Neutrophil (primary cell): Measurements from ENCODE around the gene CPNE7.
"Not testable (repeated sequence)": the region's sequence is repeated elsewhere in the genome, so short reads cannot be mapped to it uniquely, and the experiment has no call there.

Experiments
- H3K27ac ChIP-seq: fragments of 200-600 bp; sonication (generic); 2 replicates; pipeline ENCODE4 v1.5.1; 2016; ENCODE audit warnings: mild to moderate bottlenecking, moderate library complexity
- H3K27me3 ChIP-seq: fragments of 200-600 bp; sonication (generic); 2 replicates; pipeline ENCODE4 v1.6.0; 2016; ENCODE audit warnings: mild to moderate bottlenecking
- H3K36me3 ChIP-seq: fragments of 200-600 bp; sonication (generic); 2 replicates; pipeline ENCODE4 v1.5.1; 2017
- H3K4me1 ChIP-seq, 2 experiments: fragments of 200-600 bp in 1 of 2; sonication (generic) in 1 of 2; 1 replicate in 1 of 2; 2 replicates in 1 of 2; pipeline versions ENCODE4 v1.5.1 to v1.6.1; 2013 to 2016; ENCODE audit warnings: low read depth in 1 of 2, low read length in 1 of 2, mild to moderate bottlenecking in 1 of 2, moderate library complexity in 1 of 2; ENCODE audit not compliant: control insufficient read depth in 1 of 2, insufficient read depth in 1 of 2
- H3K4me3 ChIP-seq, 2 experiments: fragments of 200-600 bp in 1 of 2; sonication (generic) in 1 of 2; 1 replicate in 1 of 2; 2 replicates in 1 of 2; pipeline ENCODE4 v1.5.1; 2013 to 2016; ENCODE audit warnings: low read depth in 1 of 2, low read length in 1 of 2, mild to moderate bottlenecking in 1 of 2, moderate library complexity in 1 of 2
- H3K9me3 ChIP-seq: fragments of 200-600 bp; sonication (generic); 2 replicates; pipeline ENCODE4 v1.5.1; 2016
- CTCF ChIP-seq: fragments of 200-600 bp; sonication (generic); IDR thresholded peaks from 2 replicates; pipeline ENCODE4 v1.5.1; 2016; ENCODE audit warnings: antibody characterized with exemption

The CPNE7 gene

GRCh38 chr16:89569506-89570341 lies 5.8 kb upstream of the CPNE7 start:
- peaks cover under 1% of the 10 kb centered on the region for H3K36me3 ChIP-seq
- no peak overlapping the region for H3K27ac ChIP-seq
- no peak overlapping the region for H3K4me3 ChIP-seq
- H3K27me3 ChIP-seq: peaks cover 53% of the 10 kb centered on the region
- H3K9me3 ChIP-seq: no peaks in the 10 kb centered on the region
- no peak for TF ChIP-seq CTCF
- H3K4me1 ChIP-seq: peaks cover 21 to 30% of the 10 kb centered on the region in 2 experiments

DNA sequence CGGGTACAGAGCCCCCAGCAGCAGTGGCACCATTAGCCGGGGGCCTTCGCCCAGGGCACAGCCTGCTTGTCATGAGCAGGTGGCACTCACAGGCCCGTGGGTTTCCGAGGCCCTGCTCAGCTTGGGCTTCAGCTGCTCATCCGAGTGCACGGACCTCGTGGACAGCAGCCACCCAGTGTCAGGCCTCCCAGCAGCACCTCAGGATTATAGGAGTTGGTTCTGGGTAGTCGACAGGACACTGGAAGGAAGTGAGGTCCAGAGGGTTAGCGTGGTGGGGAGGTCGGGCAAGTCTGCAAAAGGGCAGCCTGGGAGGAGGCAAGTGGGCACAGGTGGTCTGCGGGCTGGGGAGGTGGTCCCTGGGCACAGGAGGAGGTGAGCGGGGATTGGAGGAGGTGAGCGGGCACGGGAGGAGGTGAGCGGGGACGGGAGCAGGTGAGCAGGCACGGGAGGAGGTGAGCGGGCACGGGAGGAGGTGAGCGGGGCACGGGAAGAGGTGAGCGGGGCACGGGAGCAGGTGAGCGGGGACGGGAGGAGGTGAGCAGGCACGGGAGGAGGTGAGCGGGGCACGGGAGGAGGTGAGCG lies 5.1 kb upstream of the CPNE7 start:
- no peak for TF ChIP-seq CTCF

DNA sequence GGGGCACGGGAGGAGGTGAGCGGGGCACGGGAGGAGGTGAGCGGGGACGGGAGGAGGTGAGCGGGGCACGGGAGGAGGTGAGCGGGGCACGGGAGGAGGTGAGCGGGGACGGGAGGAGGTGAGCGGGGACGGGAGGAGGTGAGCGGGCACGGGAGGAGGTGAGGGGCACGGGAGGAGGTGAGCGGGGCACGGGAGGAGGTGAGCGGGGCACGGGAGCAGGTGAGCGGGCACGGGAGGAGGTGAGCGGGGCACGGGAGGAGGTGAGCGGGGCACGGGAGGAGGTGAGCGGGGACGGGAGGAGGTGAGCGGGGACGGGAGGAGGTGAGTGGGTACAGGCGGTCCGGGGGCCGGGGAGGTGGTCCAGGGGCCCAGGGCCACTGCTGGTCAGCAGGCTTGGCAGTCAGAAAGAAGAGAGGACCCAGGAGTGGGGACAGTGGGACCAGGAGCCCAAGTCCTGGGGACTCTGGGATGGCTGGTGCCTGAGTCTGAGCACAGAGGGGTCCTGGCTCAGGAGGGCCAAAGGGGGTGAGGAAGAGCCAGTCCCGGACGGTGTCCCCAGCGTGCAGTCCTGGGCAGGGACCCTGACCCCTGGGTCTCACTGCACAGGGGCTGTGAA lies 4.5 kb upstream of the CPNE7 start:
- not testable (repeated sequence) for H3K27ac ChIP-seq, H3K9me3 ChIP-seq, H3K36me3 ChIP-seq, H3K4me3 ChIP-seq
- H3K27me3 ChIP-seq: peaks cover 56% of the 10 kb centered on the region
- H3K4me1 ChIP-seq: peaks cover 16 to 19% of the 10 kb centered on the region in 2 experiments

More for the DNA sequence above, 5.1 kb upstream of the CPNE7 start:
- Histone ChIP-seq H3K27me3 (peaks cover 56% of the 10 kb centered on the region), H3K4me3 (no peak overlapping the region), H3K4me1 (peaks cover 23 to 25% of the 10 kb centered on the region in 2 experiments), H3K36me3 (no peaks in the 10 kb centered on the region), H3K27ac (no peak overlapping the region), H3K9me3 (no peaks in the 10 kb centered on the region)

GRCh38 chr16:89571636-89572035 lies 3.9 kb upstream of the CPNE7 start:
- TF ChIP-seq CTCF: no peak
- no peaks in the 10 kb centered on the region for H3K9me3 ChIP-seq
- H3K4me3 ChIP-seq: no peak overlapping the region
- H3K27me3 ChIP-seq: peaks cover 56% of the 10 kb centered on the region
- peaks cover 15 to 17% of the 10 kb centered on the region in 2 experiments for H3K4me1 ChIP-seq
- no peaks in the 10 kb centered on the region for H3K36me3 ChIP-seq
- H3K27ac ChIP-seq: no peak overlapping the region

DNA sequence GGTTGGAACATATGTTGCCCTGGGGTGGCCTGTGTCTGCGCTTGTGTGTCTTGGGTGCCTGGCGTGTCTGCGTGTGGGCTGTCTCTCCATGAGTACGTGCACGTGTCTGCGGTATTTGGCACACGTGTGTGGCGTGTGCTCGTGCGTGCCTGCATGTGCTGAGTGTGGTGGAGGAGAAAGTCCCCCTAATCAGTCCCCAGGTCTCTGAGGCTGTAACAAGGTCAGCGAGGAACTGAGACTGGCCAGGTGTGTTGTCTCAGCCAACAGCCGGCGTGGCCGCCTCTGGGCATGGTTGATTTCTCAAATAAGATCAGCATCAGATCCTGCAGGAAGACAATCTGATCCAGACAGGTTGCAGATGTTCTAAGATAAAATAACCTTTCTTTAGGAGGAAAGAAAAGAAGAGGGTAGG lies 3.5 kb upstream of the CPNE7 start:
- no peak overlapping the region for H3K4me3 ChIP-seq
- H3K27ac ChIP-seq: no peak overlapping the region
- TF ChIP-seq CTCF: no peak
- H3K9me3 ChIP-seq: no peaks in the 10 kb centered on the region
- H3K36me3 ChIP-seq: no peaks in the 10 kb centered on the region
- H3K4me1 ChIP-seq: peaks cover 15 to 17% of the 10 kb centered on the region in 2 experiments
- peaks cover 60% of the 10 kb centered on the region for H3K27me3 ChIP-seq
